Middle frontal gyrus (tissue), 1 donor: ENCODE data around the gene TLK1.

Experiments
- DNase-seq: peaks from one replicate; pipeline ENCODE4 v3.0.0-alpha.2; 2015; ENCODE audit warnings: low spot score; ENCODE audit errors: extremely low spot score

Gene TLK1

GRCh38 chr2:170969030-170969429, 191.7 kb downstream of the TLK1 start:
- DNase-seq: no peak

- DNase-seq: no peak
Observed at GRCh38 chr2:170968205-170969003, 192.3 kb downstream of the TLK1 start.

- DNase-seq: no peak
Observed at GRCh38 chr2:170967553-170967952, 193.1 kb downstream of the TLK1 start.

- DNase-seq: no peak
Observed at GRCh38 chr2:170966648-170967396, 193.9 kb downstream of the TLK1 start.

- DNase-seq: no peak
Observed at GRCh38 chr2:170965446-170966225, 195.1 kb downstream of the TLK1 start.

- no peak for DNase-seq
Observed at GRCh38 chr2:170963386-170963785, 197.3 kb downstream of the TLK1 start.

GRCh38 chr2:170953941-170954340, 206.8 kb downstream of the TLK1 start:
- no peak for DNase-seq

GRCh38 chr2:170950221-170950761, 210.4 kb downstream of the TLK1 start:
- DNase-seq: no peak

GRCh38 chr2:170949415-170949814, 211.3 kb downstream of the TLK1 start:
- DNase-seq: no peak

GRCh38 chr2:170944545-170944944, 216.1 kb downstream of the TLK1 start:
- DNase-seq: no peak

GRCh38 chr2:170943596-170943995, 217.1 kb downstream of the TLK1 start:
- no peak for DNase-seq

- DNase-seq: no peak
Observed at GRCh38 chr2:170943041-170943440, 217.7 kb downstream of the TLK1 start.

- DNase-seq: no peak
Observed at GRCh38 chr2:170942615-170943014, 218.1 kb downstream of the TLK1 start.
